Liver (tissue), 3 donors: Measurements from ENCODE around the gene SIRT2.

Experiments
- EGR1 ChIP-seq, 2 donors: IDR thresholded peaks; 2 replicates each; pipeline ENCODE4 v1.6.1; 2016 to 2018; ENCODE audit warnings: antibody characterized with exemption in 2 of 2, low read depth in 2 of 2
- GABPA ChIP-seq, 2 donors: IDR thresholded peaks in 1 of 2; conservative IDR thresholded peaks in 1 of 2; 2 replicates each; pipeline ENCODE4 v1.6.1; 2016; ENCODE audit warnings: antibody characterized with exemption in 2 of 2, mild to moderate bottlenecking in 1 of 2, moderate library complexity in 1 of 2
- TAF1 ChIP-seq: conservative IDR thresholded peaks from 2 replicates; pipeline ENCODE4 v1.6.1; 2016; ENCODE audit warnings: antibody characterized with exemption, mild to moderate bottlenecking
- YY1 ChIP-seq: IDR thresholded peaks from 2 replicates; pipeline ENCODE4 v1.6.1; 2016; ENCODE audit warnings: antibody characterized with exemption, mild to moderate bottlenecking
- TF ChIP-seq, protein P1 (sequence below): fragments of 150-350 bp; IDR thresholded peaks from 2 replicates; pipeline ENCODE4 v1.5.1; 2017; ENCODE audit warnings: improper control_type of control experiment, low read depth, low read length; ENCODE audit not compliant: missing input control
- TF ChIP-seq, protein P2 (sequence below): IDR thresholded peaks from 2 replicates; pipeline ENCODE4 v1.6.1; 2016; ENCODE audit warnings: antibody characterized with exemption, mild to moderate bottlenecking
- TF ChIP-seq, protein P3 (sequence below): IDR thresholded peaks from 2 replicates; pipeline ENCODE4 v1.6.1; 2016; ENCODE audit warnings: antibody characterized with exemption
- TF ChIP-seq, protein P4 (sequence below): IDR thresholded peaks from 2 replicates; pipeline ENCODE4 v1.6.1; 2016; ENCODE audit warnings: antibody characterized with exemption
- donor health status: healthy.
- donor health status: healthy.

DNA sequence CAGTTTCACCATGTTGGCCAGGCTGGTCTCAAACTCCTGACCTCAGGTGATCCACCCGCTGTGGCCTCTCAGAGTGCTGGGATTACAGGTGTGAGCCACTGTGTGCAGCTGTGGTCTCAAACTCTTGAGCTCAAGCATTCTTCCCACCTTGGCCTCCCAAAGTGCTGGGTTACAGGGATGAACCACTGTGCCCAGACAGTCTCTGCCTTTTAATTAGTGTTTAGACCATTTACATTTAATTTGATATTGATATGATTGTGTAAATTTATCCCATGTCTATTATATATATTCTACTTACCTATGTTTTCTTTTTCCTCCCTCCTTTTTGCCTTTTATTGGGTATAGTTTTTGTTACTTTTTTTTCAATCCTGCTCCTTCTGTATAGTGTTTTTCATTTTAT, 2.3 kb upstream of the SIRT2 start:
- TF ChIP-seq GABPA (IDR thresholded peaks at IDR 0.05 in 1 of 2, conservative IDR thresholded peaks at IDR 0.05 in 1 of 2) (no peak), YY1 (no peak), EGR1 (IDR thresholded peaks at IDR 0.05; ENCODE audit: low read depth in 2 of 2) (no peak), TAF1 (no peak)
- TF ChIP-seq, protein P1, sequence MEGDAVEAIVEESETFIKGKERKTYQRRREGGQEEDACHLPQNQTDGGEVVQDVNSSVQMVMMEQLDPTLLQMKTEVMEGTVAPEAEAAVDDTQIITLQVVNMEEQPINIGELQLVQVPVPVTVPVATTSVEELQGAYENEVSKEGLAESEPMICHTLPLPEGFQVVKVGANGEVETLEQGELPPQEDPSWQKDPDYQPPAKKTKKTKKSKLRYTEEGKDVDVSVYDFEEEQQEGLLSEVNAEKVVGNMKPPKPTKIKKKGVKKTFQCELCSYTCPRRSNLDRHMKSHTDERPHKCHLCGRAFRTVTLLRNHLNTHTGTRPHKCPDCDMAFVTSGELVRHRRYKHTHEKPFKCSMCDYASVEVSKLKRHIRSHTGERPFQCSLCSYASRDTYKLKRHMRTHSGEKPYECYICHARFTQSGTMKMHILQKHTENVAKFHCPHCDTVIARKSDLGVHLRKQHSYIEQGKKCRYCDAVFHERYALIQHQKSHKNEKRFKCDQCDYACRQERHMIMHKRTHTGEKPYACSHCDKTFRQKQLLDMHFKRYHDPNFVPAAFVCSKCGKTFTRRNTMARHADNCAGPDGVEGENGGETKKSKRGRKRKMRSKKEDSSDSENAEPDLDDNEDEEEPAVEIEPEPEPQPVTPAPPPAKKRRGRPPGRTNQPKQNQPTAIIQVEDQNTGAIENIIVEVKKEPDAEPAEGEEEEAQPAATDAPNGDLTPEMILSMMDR = no peak
- TF ChIP-seq, protein P2, sequence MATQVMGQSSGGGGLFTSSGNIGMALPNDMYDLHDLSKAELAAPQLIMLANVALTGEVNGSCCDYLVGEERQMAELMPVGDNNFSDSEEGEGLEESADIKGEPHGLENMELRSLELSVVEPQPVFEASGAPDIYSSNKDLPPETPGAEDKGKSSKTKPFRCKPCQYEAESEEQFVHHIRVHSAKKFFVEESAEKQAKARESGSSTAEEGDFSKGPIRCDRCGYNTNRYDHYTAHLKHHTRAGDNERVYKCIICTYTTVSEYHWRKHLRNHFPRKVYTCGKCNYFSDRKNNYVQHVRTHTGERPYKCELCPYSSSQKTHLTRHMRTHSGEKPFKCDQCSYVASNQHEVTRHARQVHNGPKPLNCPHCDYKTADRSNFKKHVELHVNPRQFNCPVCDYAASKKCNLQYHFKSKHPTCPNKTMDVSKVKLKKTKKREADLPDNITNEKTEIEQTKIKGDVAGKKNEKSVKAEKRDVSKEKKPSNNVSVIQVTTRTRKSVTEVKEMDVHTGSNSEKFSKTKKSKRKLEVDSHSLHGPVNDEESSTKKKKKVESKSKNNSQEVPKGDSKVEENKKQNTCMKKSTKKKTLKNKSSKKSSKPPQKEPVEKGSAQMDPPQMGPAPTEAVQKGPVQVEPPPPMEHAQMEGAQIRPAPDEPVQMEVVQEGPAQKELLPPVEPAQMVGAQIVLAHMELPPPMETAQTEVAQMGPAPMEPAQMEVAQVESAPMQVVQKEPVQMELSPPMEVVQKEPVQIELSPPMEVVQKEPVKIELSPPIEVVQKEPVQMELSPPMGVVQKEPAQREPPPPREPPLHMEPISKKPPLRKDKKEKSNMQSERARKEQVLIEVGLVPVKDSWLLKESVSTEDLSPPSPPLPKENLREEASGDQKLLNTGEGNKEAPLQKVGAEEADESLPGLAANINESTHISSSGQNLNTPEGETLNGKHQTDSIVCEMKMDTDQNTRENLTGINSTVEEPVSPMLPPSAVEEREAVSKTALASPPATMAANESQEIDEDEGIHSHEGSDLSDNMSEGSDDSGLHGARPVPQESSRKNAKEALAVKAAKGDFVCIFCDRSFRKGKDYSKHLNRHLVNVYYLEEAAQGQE = no peak
- TF ChIP-seq, protein P3, sequence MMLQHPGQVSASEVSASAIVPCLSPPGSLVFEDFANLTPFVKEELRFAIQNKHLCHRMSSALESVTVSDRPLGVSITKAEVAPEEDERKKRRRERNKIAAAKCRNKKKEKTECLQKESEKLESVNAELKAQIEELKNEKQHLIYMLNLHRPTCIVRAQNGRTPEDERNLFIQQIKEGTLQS = no peak
- TF ChIP-seq, protein P4, sequence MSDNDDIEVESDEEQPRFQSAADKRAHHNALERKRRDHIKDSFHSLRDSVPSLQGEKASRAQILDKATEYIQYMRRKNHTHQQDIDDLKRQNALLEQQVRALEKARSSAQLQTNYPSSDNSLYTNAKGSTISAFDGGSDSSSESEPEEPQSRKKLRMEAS = no peak
